GM23248 (cell line): ENCODE data around the gene PTPRN2.

ENCODE experiments used
- EZH2 ChIP-seq: fragments of 200-600 bp; sonication (generic); IDR thresholded peaks from 2 replicates; pipeline ENCODE4 v1.6.1; 2018; ENCODE audit warnings: antibody characterized with exemption, mild to moderate bottlenecking; ENCODE audit not compliant: insufficient read depth, poor library complexity, severe bottlenecking
- EZH2phosphoT487 ChIP-seq: fragments of 200-600 bp; sonication (generic); IDR thresholded peaks from 2 replicates; pipeline ENCODE4 v1.6.1; 2018; ENCODE audit warnings: antibody characterized with exemption, moderate library complexity, mild to moderate bottlenecking, low read depth; ENCODE audit not compliant: insufficient read depth

- TF ChIP-seq EZH2 (no peak), EZH2phosphoT487 (no peak)
Observed at GRCh38 chr7:158011941-158012340, 575.7 kb downstream of the PTPRN2 start.
